GM18867 (cell line): ENCODE measurements around the gene XPNPEP1.

Experiments used
- ATAC-seq: cut with Tn5 transposase; IDR thresholded peaks from one replicate; pipeline ENCODE4 v1.9.1; 2021; ENCODE audit warnings: mild to moderate bottlenecking, moderate library complexity; ENCODE audit not compliant: unreplicated experiment

The XPNPEP1 gene

GRCh38 chr10:109952526-109952925 lies 29.2 kb upstream of the XPNPEP1 start:
- no peak for ATAC-seq

- no peak for ATAC-seq
Measured at GRCh38 chr10:109947111-109947920, 24.0 kb upstream of the XPNPEP1 start.

- ATAC-seq, result no peak
Measured at GRCh38 chr10:109946680-109947079, 23.4 kb upstream of the XPNPEP1 start.

- ATAC-seq, result peak; percentile 58
Measured at GRCh38 chr10:109945473-109946177, 22.3 kb upstream of the XPNPEP1 start.

GRCh38 chr10:109944613-109945012 lies 21.3 kb upstream of the XPNPEP1 start:
- no peak for ATAC-seq

GRCh38 chr10:109941236-109941862 lies 18.0 kb upstream of the XPNPEP1 start:
- no peak for ATAC-seq

- ATAC-seq, result no peak
Measured at GRCh38 chr10:109940553-109940952, 17.2 kb upstream of the XPNPEP1 start.

GRCh38 chr10:109940117-109940516 lies 16.8 kb upstream of the XPNPEP1 start:
- ATAC-seq, result no peak

GRCh38 chr10:109939315-109939961 lies 16.1 kb upstream of the XPNPEP1 start:
- ATAC-seq, result no peak

- no peak for ATAC-seq
Measured at GRCh38 chr10:109937460-109938065, 14.3 kb upstream of the XPNPEP1 start.

- ATAC-seq, result no peak
Measured at GRCh38 chr10:109934958-109935793, 11.9 kb upstream of the XPNPEP1 start.

- no peak for ATAC-seq
Measured at GRCh38 chr10:109933984-109934565, 10.8 kb upstream of the XPNPEP1 start.

GRCh38 chr10:109932968-109933367 lies 9.7 kb upstream of the XPNPEP1 start:
- ATAC-seq, result no peak

- no peak for ATAC-seq
Measured at GRCh38 chr10:109932391-109932790, 9.1 kb upstream of the XPNPEP1 start.

- ATAC-seq, result no peak
Measured at GRCh38 chr10:109931163-109931562, 7.9 kb upstream of the XPNPEP1 start.

GRCh38 chr10:109929501-109930219 lies 6.3 kb upstream of the XPNPEP1 start:
- ATAC-seq, result no peak

- ATAC-seq, result no peak
Measured at GRCh38 chr10:109928475-109928891, 5.2 kb upstream of the XPNPEP1 start.

- ATAC-seq, result no peak
Measured at GRCh38 chr10:109926825-109927224, 3.5 kb upstream of the XPNPEP1 start.
